ENCODE data around the gene DNER. TPM values are rescaled to one million over a fixed set of nuclear protein-coding genes. Genes with fewer than 3 reads are reported as not detected.

The DNER gene
- total RNA-seq, 1 experiment from 2014 or later, result 3.7 TPM

GRCh38 chr2:229650059-229650458, 64.3 kb downstream of the DNER start (continued):
- TF ChIP-seq ATF2 (CRISPR knock-in tag; IDR thresholded peaks at IDR 0.05; ENCODE audit: borderline replicate concordance, low read depth) (no peak), CREB1 (CRISPR knock-in tag; IDR thresholded peaks at IDR 0.05) (no peak), ZNF281 (CRISPR knock-in tag; IDR thresholded peaks at IDR 0.05) (no peak)

GRCh38 chr2:229646186-229646723, 68.1 kb downstream of the DNER start:
- Mint-ChIP-seq H3K36me3 (no peaks in the 10 kb centered on the region), H3K27me3 (ENCODE audit: low read depth) (no peaks in the 10 kb centered on the region), H3K4me3 (no peak overlapping the region), H3K4me1 (no peaks in the 10 kb centered on the region), H3K9me3 (no peaks in the 10 kb centered on the region), H3K27ac (no peak overlapping the region)
- no peak for TF ChIP-seq TEAD1 (CRISPR knock-in tag; IDR thresholded peaks at IDR 0.05)
- TF ChIP-seq CBFB (CRISPR knock-in tag; IDR thresholded peaks at IDR 0.05; ENCODE audit: low read depth), result no peak
- TF ChIP-seq TP53 (CRISPR knock-in tag; IDR thresholded peaks at IDR 0.05), result no peak
- no peak for TF ChIP-seq JUN (CRISPR knock-in tag; IDR thresholded peaks at IDR 0.05)
- ChIA-PET POLR2A (no interaction called here), CTCF (interaction anchor here (1.1 to 2.7 kb wide), 2 partner anchors 59 to 68 kb away, joined by 3 to 8 read pairs; partner anchors contain the start of gene DNER)
- ATAC-seq, result no peak
- DNase-seq (ENCODE audit: low spot score), result no peak

- no peak for TF ChIP-seq AR (CRISPR knock-in tag; IDR thresholded peaks at IDR 0.05)
- no peak for TF ChIP-seq SP1 (CRISPR knock-in tag; conservative IDR thresholded peaks at IDR 0.05)
- TF ChIP-seq ZNF416 (CRISPR knock-in tag; IDR thresholded peaks at IDR 0.05), result no peak
- no peak for TF ChIP-seq SMAD4 (CRISPR knock-in tag; IDR thresholded peaks at IDR 0.05)
- no peak for TF ChIP-seq JAZF1 (CRISPR knock-in tag; IDR thresholded peaks at IDR 0.05)
- TF ChIP-seq ZNF138 (CRISPR knock-in tag; conservative IDR thresholded peaks at IDR 0.05), result no peak
- no peak for TF ChIP-seq JUN (CRISPR knock-in tag; IDR thresholded peaks at IDR 0.05)
- no peak for TF ChIP-seq FOXK1 (CRISPR knock-in tag; IDR thresholded peaks at IDR 0.05)
- TF ChIP-seq ATF3 (CRISPR knock-in tag; conservative IDR thresholded peaks at IDR 0.05), result no peak
- TF ChIP-seq IRF2 (CRISPR knock-in tag; IDR thresholded peaks at IDR 0.05; ENCODE audit: borderline replicate concordance, low read depth), result no peak
- no peak for TF ChIP-seq ZSCAN18 (CRISPR knock-in tag; IDR thresholded peaks at IDR 0.05)
- ATAC-seq (no peak), DNase-seq (ENCODE audit: low spot score) (no peak)
- POLR2A ChIA-PET, result no interaction called here
- Mint-ChIP-seq H3K9me3 (no peaks in the 10 kb centered on the region), H3K4me3 (no peak overlapping the region), H3K27me3 (ENCODE audit: low read depth) (no peaks in the 10 kb centered on the region), H3K27ac (no peak overlapping the region), H3K36me3 (no peaks in the 10 kb centered on the region), H3K4me1 (no peaks in the 10 kb centered on the region)
- CTCF ChIA-PET, result no interaction called here
Observed at GRCh38 chr2:229642371-229642770, 72.0 kb downstream of the DNER start.

Data from WTC11 (cell line).